ENCODE results near the gene HEPACAM2.

The HEPACAM2 gene

GRCh38 chr7:93226310-93226709 is at the start of gene HEPACAM2:
Gene HEPACAM2 (minus strand): TSS chr7:93226469.
- no peak for DNase-seq (ENCODE audit: low spot score)

- no peak for DNase-seq (ENCODE audit: low spot score)
These were observed 39.0 kb upstream of the HEPACAM2 start for GRCh38 chr7:93265220-93265619.

GRCh38 chr7:93262535-93262934 is 36.3 kb upstream of the HEPACAM2 start:
- no peak for DNase-seq (ENCODE audit: low spot score)

- no peak for DNase-seq (ENCODE audit: low spot score)
These were observed 32.4 kb upstream of the HEPACAM2 start for GRCh38 chr7:93258661-93259060.

- DNase-seq (ENCODE audit: low spot score) = no peak
These were observed 23.4 kb upstream of the HEPACAM2 start for GRCh38 chr7:93249491-93250148.

DNA sequence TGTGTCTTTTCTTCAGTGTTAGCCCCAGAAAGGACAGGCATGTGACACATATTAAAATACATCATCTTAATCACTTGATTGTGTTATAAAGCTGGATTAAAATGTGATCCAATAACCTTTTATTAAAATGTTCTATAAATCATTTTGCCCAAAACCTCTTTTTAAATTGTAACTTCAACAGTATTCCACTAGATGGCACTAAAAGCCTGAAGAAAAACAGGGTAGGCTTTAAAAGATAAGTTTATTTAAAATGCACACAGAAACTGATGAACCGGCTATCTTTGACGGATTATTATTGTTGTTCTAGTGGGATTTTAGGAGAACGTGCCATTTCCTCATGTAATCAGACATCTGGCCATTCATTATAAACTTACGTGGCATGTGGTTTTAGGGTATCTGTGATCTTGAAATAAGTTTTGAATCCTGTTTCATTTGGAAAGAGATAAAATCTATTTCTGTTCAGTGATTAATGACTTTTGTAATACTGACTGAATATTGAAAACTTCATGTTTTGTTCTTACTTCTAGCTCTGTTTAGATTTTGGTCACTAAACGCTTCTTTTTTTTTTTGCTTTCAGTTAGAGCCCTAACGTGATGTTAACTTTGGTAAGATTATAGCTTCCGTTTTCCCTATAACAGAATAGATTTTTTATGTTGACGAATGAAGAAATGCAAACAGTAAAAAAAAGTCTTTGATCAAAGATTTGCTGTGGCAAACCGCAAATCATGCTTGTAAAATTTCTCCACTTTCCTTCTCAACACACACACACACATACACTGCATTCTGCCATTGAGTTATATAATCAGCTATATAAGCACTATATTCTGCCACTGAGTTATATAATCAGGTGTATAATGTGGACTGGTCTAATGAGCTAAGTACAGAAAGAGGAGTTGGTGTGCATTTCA is 19.5 kb upstream of the HEPACAM2 start:
- DNase-seq (ENCODE audit: low spot score) = no peak

DNA sequence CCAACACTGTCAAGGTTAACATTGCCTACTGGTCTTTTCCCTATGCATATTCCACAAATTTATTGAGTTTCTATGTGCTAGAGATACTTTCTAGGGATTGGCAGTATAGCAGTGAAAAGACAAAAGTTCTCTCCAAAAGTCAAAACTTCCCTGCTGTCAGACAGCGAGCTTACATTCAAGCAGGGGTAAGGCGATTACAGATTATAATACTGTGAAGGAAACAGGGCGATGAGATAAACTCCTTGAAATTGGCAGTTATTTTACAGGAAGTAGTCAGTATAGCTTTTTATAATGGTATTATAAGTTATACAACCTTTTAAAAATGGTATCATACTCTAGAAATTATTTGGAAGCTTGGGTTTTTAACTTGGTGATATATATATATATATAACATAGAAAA is 15.8 kb upstream of the HEPACAM2 start:
- DNase-seq (ENCODE audit: low spot score) = no peak

GRCh38 chr7:93239824-93240223 is 13.6 kb upstream of the HEPACAM2 start:
- DNase-seq (ENCODE audit: low spot score) = no peak

GRCh38 chr7:93238748-93239147 is 12.5 kb upstream of the HEPACAM2 start:
- no peak for DNase-seq (ENCODE audit: low spot score)

- no peak for DNase-seq (ENCODE audit: low spot score)
These were observed 11.9 kb upstream of the HEPACAM2 start for GRCh38 chr7:93238131-93238530.

DNA sequence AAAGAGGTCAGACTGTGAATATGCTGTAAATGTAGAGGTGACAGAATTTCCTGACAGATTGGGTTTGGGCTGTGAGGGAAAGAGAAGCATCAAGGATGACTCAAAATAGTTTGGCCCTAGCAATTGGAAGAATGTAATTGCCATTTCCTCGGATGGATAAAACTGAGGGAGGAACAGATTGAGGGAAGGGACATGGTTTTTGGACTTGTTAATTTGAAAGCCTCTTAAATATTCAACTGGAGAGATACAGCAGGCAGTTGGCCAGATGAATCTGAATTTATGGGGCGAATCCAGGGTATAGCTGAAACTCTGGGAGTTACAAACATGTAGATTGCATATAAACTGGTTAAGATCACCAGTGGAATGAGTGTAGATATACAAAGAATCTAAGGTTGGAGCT is 9.3 kb upstream of the HEPACAM2 start:
- no peak for DNase-seq (ENCODE audit: low spot score)

- peak; percentile 2 for DNase-seq (ENCODE audit: low spot score)
These were observed 6.4 kb upstream of the HEPACAM2 start for GRCh38 chr7:93232673-93233018.

DNA sequence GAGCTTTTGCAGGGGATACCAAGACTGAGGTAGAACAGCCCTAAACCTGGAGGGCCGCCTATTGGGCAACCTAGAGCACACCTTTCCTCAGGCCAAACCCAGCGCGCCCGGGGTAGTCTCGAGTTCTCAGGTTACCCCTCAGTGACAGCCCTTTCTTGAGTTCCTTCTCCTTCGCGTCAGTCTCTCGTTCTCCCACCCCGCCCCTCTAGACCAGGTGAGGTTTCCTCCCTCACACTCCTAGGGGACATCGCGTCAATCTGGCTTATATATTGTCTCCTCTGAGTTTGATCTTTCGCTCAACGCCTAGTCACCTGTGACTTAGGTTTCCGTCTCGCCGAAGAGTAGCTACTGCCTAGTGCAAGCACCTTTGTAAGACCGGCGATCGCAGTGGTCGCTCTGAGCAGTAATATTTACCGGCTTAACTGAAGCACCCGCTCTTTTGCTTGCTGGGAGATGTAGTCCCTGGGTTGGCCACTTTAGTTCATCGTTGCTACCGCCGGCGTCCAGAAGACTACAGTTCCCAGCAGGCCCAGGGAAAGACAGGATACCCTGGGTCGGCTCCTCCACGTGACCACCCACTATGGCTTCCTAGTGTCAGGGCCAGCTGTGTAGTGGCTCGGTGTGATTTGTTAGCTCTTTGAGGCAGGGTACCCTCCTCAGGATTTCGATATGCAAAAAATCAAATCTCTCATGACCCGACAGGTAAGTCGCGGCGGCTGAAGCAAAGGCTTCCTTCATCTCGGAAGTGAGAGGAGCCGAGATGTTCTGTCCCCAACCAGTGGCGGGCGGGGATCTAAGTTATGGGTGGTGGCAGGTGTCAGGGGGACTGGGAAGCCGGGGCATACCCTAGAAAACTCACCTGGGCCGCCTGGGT is 5.8 kb upstream of the HEPACAM2 start, which contains the start of gene VPS50:
TSS of gene VPS50 (plus strand) at position 568 of the 874 bp plus-strand sequence. CDS start at position 670, 102 bp downstream.
- DNase-seq (ENCODE audit: low spot score) = peak; percentile 90

- no peak for DNase-seq (ENCODE audit: low spot score)
These were observed 5.0 kb upstream of the HEPACAM2 start for GRCh38 chr7:93231259-93231658.

DNA sequence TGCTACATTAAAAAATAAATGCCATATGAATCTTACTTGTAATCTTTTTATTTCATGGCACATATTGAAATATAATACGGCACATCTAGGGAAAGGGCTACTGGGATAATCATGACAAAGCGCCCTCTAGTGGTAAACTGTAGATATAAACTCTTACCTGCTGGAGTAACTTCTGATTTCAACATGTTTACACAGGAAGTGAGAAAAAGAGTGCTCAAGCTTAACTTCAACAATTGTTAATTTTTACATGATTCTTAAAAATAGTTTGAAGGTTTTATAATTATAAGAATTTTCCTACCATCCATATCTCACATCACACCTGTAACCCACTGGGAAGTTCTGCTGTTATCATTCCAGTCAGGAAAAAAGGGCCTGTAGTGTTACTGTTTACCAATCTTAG is 2.0 kb upstream of the HEPACAM2 start:
- DNase-seq (ENCODE audit: low spot score) = peak; percentile 6

GRCh38 chr7:93219868-93220267 is 6.4 kb downstream of the HEPACAM2 start:
- DNase-seq (ENCODE audit: low spot score) = no peak

- no peak for DNase-seq (ENCODE audit: low spot score)
These were observed 7.1 kb downstream of the HEPACAM2 start for GRCh38 chr7:93218997-93219827.

DNA sequence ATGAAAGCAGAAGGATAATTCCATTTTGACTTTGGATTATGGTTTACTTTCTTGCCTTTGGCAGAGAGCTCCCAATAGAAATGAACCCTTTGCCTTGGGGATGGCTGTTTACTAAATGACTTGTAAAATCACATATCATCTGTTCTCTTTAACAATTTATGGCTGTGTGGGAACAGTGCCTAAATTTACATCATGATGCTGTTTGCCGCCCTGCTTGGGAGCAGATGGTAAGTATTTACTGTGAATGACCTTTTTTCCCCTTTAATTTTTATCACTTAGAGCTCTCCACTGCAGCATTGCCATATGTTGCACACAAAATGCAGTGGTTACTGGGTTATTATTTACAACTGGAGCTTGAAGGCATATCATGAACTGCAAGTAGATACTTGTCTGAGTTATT is 13.4 kb downstream of the HEPACAM2 start:
- no peak for DNase-seq (ENCODE audit: low spot score)

DNA sequence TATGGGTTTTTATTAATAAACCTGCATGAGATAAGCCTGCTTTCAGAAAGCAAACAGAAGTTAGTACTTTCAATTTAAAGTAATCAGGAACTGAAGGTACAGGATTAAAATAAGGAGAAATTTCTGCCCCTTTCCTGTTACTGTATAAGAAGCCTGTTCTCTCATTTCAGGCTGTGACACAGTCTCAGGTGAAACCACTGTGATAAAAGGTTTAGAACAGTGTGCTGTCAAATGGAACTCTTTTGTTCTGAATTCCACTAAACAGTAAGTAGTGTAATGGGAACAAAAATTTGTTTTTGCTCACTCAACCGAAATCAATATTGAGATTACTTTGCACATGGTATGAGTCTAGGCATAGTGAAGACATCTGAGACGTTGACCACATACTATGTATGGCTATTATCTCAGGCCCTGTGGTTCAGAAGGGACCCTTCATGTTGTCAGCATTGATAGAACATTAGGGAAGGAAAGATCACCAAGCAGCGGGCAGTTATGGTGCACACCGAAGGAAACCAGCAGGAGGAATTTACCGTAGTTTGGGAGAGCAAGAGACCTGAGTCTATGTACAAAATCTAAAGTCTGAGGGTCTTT is 14.9 kb downstream of the HEPACAM2 start:
- DNase-seq (ENCODE audit: low spot score) = no peak

DNA sequence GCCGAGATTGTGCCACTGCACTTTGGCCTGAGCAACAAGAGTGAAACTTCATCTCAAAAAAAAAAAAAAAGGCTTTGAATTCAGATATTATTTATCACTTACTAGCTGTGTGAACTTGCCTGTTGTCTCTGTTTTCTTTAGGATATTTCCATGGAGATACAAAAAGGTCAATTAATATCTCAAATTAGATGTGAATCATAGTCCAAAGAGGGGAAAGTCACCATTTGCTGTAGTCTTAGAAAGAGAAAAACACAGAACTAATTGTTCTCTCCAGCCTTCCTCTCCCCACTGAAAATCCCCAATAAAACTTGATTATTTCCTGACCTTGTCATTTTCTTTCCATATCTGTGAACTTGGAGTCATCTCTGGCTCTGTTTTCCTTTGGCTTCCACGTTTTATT is 21.2 kb downstream of the HEPACAM2 start:
- no peak for DNase-seq (ENCODE audit: low spot score)

DNA sequence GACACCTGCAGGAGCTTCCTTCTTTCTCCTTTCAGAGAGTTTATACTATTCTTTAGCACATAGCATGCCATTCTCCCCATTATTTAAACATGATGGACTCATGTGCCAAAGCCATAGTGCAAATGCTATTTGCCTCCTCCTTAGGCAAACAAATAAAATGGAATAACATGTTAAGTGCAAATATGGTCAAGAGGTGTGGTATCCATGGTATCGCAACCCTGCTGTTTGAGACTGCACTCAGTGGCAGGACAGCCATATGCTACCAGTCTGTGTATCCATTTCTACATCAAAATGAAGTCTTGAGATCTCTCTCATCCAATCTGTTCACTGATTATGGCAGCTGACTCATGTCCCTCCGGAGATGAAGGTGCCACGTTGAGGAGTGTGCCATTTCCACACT is 22.8 kb downstream of the HEPACAM2 start:
- no peak for DNase-seq (ENCODE audit: low spot score)
